Caco-2 (cell line): ENCODE measurements around the gene PTDSS2. TPM values are rescaled to one million over a fixed set of nuclear protein-coding genes. Genes with fewer than 3 reads are reported as not detected.

Experiments
- BruUV-seq: library from RNA; stranded (reverse); fragments of 400-500 nt; replicated peaks from 2 replicates; lab custom pipeline; 2021; lab: Mats Ljungman, UMichigan
- CTCF ChIA-PET: fragments of 300-600 bp; sonication (Branson Sonifier 250); formaldehyde crosslinking; loops from one replicate; lab custom pipeline; 2022; ENCODE audit warnings: antibody characterized with exemption; lab: Charles Lee
- POLR2A ChIA-PET: fragments of 300-600 bp; sonication (Branson Sonifier 250); formaldehyde crosslinking; loops from one replicate; lab custom pipeline; 2022; ENCODE audit warnings: antibody characterized with exemption; lab: Charles Lee
- DNase-seq, 2 experiments: peaks; one replicate each; pipeline versions ENCODE4 v3.0.0 to v3.0.0-alpha.2; 2020 to 2022
- H3K27me3 ChIP-seq: replicated peaks from 2 replicates; pipeline ENCODE4 v1.6.0; 2011; ENCODE audit warnings: low read length; ENCODE audit not compliant: control insufficient read depth, insufficient read depth
- H3K36me3 ChIP-seq: 2 replicates; pipeline ENCODE4 v1.5.1; 2011; ENCODE audit warnings: low read length; ENCODE audit not compliant: control insufficient read depth, insufficient read depth
- H3K4me1 ChIP-seq: fragments of 250-450 bp; sonication (Bioruptor Pico); 2 replicates; pipeline ENCODE4 v1.5.1; 2020; ENCODE audit warnings: mild to moderate bottlenecking
- H3K4me3 ChIP-seq: 2 replicates; pipeline ENCODE4 v1.5.1; 2011; ENCODE audit warnings: low read depth, mild to moderate bottlenecking, control low read depth, low read length
- H3K9me3 ChIP-seq: fragments of 250-450 bp; sonication (Bioruptor Pico); 2 replicates; pipeline ENCODE4 v1.5.1; 2020; ENCODE audit warnings: mild to moderate bottlenecking, moderate library complexity
- H3K27ac Mint-ChIP-seq: one replicate; pipeline ENCODE4 v1.8.0; 2022; ENCODE audit warnings: mixed read lengths; ENCODE audit not compliant: unreplicated experiment
- H3K27me3 Mint-ChIP-seq: one replicate; pipeline ENCODE4 v1.8.0; 2022; ENCODE audit warnings: mixed read lengths; ENCODE audit not compliant: insufficient read depth, unreplicated experiment
- H3K36me3 Mint-ChIP-seq: one replicate; pipeline ENCODE4 v1.8.0; 2022; ENCODE audit warnings: mild to moderate bottlenecking, mixed read lengths; ENCODE audit not compliant: insufficient read depth, unreplicated experiment
- H3K4me1 Mint-ChIP-seq: one replicate; pipeline ENCODE4 v1.8.0; 2022; ENCODE audit warnings: low read depth, mixed read lengths; ENCODE audit not compliant: unreplicated experiment
- H3K4me3 Mint-ChIP-seq: one replicate; pipeline ENCODE4 v1.8.0; 2022; ENCODE audit warnings: mild to moderate bottlenecking, moderate library complexity, mixed read lengths; ENCODE audit not compliant: unreplicated experiment
- H3K9me3 Mint-ChIP-seq: one replicate; pipeline ENCODE4 v1.8.0; 2022; ENCODE audit warnings: mixed read lengths; ENCODE audit not compliant: unreplicated experiment
- CTCF ChIP-seq, 2 experiments: fragments of 200-600 bp in 1 of 2; IDR thresholded peaks; 1 replicate in 1 of 2; 2 replicates in 1 of 2; pipeline versions ENCODE4 v1.5.1 to v1.8.0; 2011 to 2022; ENCODE audit warnings: antibody characterized with exemption in 1 of 2, control low read depth in 1 of 2, inconsistent platforms in 1 of 2, low read depth in 1 of 2, low read length in 1 of 2, mild to moderate bottlenecking in 1 of 2, moderate library complexity in 1 of 2; ENCODE audit not compliant: insufficient read depth in 1 of 2, severe bottlenecking in 1 of 2, unreplicated experiment in 1 of 2
- intact Hi-C: fragments of 100-400 bp; cut with micrococcal nuclease; formaldehyde crosslinking; loops from one replicate; pipeline ENCODE4 v1.10.0; 2022; ENCODE audit not compliant: unreplicated experiment
- total RNA-seq: library from RNA; stranded (reverse); gene quantifications from 2 replicates; pipeline ENCODE4 v1.2.3, GENCODE V29; 2022

Gene PTDSS2
- total RNA-seq, 1 experiment from 2014 or later = 44.3 TPM

GRCh38 chr11:419248-420005 lies 30.7 kb upstream of the PTDSS2 start:
- Histone ChIP-seq H3K4me1 (peaks cover 37% of the 10 kb centered on the region), H3K4me3 (no peak overlapping the region), H3K9me3 (no peaks in the 10 kb centered on the region), H3K27me3 (no peaks in the 10 kb centered on the region), H3K36me3 (peaks cover 2% of the 10 kb centered on the region; the same call in 1 of the 2 replicates)
- Mint-ChIP-seq H3K27ac (no peak overlapping the region), H3K27me3 (no peaks in the 10 kb centered on the region), H3K9me3 (no peaks in the 10 kb centered on the region), H3K4me3 (no peak overlapping the region), H3K36me3 (peaks cover 53% of the 10 kb centered on the region), H3K4me1 (peaks cover 15% of the 10 kb centered on the region)
- ChIA-PET CTCF (no interaction called here), POLR2A (no interaction called here)
- intact Hi-C loops = no loop called here
- no TSS peak for BruUV-seq
- TF ChIP-seq CTCF (IDR thresholded peaks at IDR 0.05; ENCODE audit: insufficient read depth in 1 of 2, low read depth in 1 of 2, low read length in 1 of 2, severe bottlenecking in 1 of 2, unreplicated experiment in 1 of 2) = no peak
- DNase-seq = no peak

DNA sequence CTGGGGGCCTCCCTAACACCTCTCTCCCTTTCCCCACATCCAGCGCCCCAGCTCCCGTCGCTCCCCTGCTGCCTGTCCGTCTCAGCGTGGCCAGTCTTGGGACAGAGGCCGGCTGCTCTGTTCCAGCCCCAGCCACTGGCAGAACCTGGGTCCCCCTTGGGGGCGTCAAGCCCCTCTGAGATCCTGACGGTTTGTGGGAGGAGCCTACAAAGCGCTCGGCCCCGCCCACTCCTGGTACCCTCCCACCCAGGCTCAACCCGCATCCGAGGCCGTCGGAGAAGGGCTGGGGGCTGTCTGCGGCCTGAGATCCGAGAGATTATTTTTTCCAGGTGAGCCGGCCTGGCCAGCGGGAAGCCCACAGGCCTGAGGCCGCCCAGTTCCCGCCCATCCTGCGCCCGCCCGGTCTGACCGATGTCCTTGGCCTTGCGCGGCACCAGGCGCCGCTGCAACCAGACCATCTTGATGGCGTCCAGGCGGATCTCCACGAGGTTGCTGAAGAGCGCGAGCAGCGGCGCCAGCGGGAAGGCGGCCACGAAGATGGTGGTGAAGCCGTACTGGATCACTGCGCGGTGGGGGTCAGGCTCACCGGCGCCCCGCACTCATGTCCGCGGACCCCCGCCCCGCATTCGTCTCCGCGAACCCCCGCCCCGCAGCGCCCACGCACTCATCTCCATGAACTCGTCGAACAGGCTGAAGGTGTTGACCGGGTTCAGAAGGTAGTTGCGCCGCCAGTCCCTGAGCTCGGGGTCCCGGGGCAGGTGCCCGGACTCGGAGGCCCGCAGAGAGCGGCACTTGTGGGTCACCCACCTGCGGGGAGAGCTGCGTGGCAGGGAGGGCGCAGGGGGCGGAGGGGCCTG lies 29.8 kb upstream of the PTDSS2 start:
- no peak for TF ChIP-seq CTCF (IDR thresholded peaks at IDR 0.05; ENCODE audit: insufficient read depth in 1 of 2, low read depth in 1 of 2, low read length in 1 of 2, severe bottlenecking in 1 of 2, unreplicated experiment in 1 of 2)
- peaks cover 2% of the 10 kb centered on the region; the same call in 1 of the 2 replicates for H3K36me3 ChIP-seq
- H3K9me3 Mint-ChIP-seq = no peaks in the 10 kb centered on the region
- H3K27ac Mint-ChIP-seq = no peak overlapping the region
- H3K4me1 ChIP-seq = peaks cover 37% of the 10 kb centered on the region
- H3K36me3 Mint-ChIP-seq = peaks cover 57% of the 10 kb centered on the region
- no TSS peak for BruUV-seq
- no peaks in the 10 kb centered on the region for H3K27me3 ChIP-seq
- POLR2A ChIA-PET = no interaction called here
- CTCF ChIA-PET = no interaction called here
- intact Hi-C loops = no loop called here
- no peak overlapping the region for H3K4me3 ChIP-seq
- H3K4me3 Mint-ChIP-seq = no peak overlapping the region
- DNase-seq = no peak
- H3K27me3 Mint-ChIP-seq = no peaks in the 10 kb centered on the region
- peaks cover 13% of the 10 kb centered on the region for H3K4me1 Mint-ChIP-seq
- H3K9me3 ChIP-seq = no peaks in the 10 kb centered on the region

DNA sequence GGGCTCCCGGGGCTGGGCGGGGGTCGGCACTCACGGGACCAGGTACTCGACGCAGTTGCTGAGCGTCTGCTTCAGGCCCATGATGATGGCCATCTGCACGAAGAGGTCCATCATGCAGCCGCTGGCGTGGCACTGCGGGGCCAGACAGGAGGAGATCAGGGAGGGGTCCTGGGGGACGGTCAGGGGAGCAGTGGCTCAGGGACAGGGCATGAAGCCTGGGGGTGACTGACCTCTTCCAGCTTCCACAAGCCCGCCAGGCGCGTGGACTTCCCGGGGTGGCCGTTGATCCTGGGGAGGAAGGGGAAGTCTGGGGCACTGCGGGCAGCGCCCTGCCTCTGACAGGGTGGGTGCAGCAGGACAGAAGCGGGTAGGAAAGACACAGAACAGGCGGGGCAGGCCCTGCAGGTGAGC lies 29.2 kb upstream of the PTDSS2 start:
- H3K27ac Mint-ChIP-seq = no peak overlapping the region
- peaks cover 30% of the 10 kb centered on the region for H3K4me1 ChIP-seq
- no TSS peak for BruUV-seq
- CTCF ChIA-PET = no interaction called here
- H3K36me3 ChIP-seq = peaks cover 2% of the 10 kb centered on the region; the same call in 1 of the 2 replicates
- H3K4me3 Mint-ChIP-seq = no peak overlapping the region
- H3K9me3 Mint-ChIP-seq = no peaks in the 10 kb centered on the region
- H3K27me3 Mint-ChIP-seq = no peaks in the 10 kb centered on the region
- H3K9me3 ChIP-seq = no peaks in the 10 kb centered on the region
- no peak for TF ChIP-seq CTCF (IDR thresholded peaks at IDR 0.05; ENCODE audit: insufficient read depth in 1 of 2, low read depth in 1 of 2, low read length in 1 of 2, severe bottlenecking in 1 of 2, unreplicated experiment in 1 of 2)
- peaks cover 13% of the 10 kb centered on the region for H3K4me1 Mint-ChIP-seq
- H3K27me3 ChIP-seq = no peaks in the 10 kb centered on the region
- peaks cover 59% of the 10 kb centered on the region for H3K36me3 Mint-ChIP-seq
- intact Hi-C loops = no loop called here
- DNase-seq = no peak
- POLR2A ChIA-PET = no interaction called here
- no peak overlapping the region for H3K4me3 ChIP-seq
